Gastrocnemius medialis (tissue), 4 donors: ENCODE data around the gene NPB.

Experiments used
- POLR2A ChIP-seq, 2 donors: fragments of 450-650 bp; IDR thresholded peaks; one replicate each; pipeline ENCODE4 v1.6.1; 2017; ENCODE audit warnings: antibody characterized with exemption in 2 of 2, mild to moderate bottlenecking in 2 of 2, moderate library complexity in 2 of 2
- TF ChIP-seq, protein P1 (sequence below), 5 experiments: fragments of 450-650 bp in 3 of 5; fragments of 200-600 bp in 2 of 5; sonication (generic) in 2 of 5; IDR thresholded peaks in 4 of 5; conservative IDR thresholded peaks in 1 of 5; 1 replicate in 4 of 5; 2 replicates in 1 of 5; pipeline ENCODE4 v1.5.1; 2016 to 2019; ENCODE audit warnings: antibody characterized with exemption in 5 of 5, mild to moderate bottlenecking in 3 of 5, moderate library complexity in 3 of 5

DNA sequence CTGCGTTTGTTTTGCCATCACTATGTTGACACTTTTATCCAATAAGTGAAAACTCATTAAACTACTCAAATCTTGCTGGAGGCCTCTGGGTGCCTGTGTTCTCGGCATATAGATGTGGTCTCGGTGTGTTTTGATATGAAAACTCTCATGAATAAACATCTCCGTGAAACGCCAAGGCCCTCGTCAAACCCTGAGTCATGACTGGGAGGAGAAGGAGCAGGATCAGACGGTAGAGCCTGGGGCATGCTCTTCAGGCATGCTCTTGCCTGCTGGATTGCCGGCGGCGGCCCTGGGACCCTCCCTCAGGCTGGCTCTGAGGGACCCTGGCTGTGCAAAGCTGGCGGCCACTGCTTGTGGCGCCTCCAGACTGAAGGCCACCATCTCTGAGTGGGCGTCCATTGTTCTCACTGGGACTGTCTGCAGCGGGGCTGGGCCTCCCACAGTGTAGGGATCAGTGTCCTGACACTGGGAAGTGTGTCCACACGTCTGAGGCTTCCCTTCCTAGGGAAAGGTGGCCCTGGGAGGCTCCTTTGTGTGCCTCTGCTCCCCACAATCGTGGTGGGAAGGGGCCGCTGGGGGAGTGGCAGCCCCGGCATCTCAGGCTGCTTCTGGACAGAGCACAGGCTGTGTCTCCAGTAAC, 1.7 kb upstream of the NPB start:
- TF ChIP-seq POLR2A (IDR thresholded peaks at IDR 0.05), result no peak
- TF ChIP-seq, protein P1, sequence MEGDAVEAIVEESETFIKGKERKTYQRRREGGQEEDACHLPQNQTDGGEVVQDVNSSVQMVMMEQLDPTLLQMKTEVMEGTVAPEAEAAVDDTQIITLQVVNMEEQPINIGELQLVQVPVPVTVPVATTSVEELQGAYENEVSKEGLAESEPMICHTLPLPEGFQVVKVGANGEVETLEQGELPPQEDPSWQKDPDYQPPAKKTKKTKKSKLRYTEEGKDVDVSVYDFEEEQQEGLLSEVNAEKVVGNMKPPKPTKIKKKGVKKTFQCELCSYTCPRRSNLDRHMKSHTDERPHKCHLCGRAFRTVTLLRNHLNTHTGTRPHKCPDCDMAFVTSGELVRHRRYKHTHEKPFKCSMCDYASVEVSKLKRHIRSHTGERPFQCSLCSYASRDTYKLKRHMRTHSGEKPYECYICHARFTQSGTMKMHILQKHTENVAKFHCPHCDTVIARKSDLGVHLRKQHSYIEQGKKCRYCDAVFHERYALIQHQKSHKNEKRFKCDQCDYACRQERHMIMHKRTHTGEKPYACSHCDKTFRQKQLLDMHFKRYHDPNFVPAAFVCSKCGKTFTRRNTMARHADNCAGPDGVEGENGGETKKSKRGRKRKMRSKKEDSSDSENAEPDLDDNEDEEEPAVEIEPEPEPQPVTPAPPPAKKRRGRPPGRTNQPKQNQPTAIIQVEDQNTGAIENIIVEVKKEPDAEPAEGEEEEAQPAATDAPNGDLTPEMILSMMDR (IDR thresholded peaks at IDR 0.05 in 4 of 5, conservative IDR thresholded peaks at IDR 0.05 in 1 of 5), result no peak
